Loucy (cell line): ENCODE data around the gene SRXN1.

ENCODE experiments used
- CTCF ChIP-seq: fragments of 200-600 bp; sonication (generic); conservative IDR thresholded peaks from 2 replicates; pipeline ENCODE4 v1.5.1; 2014; ENCODE audit warnings: mild to moderate bottlenecking, antibody characterized with exemption, low read length
- EZH2phosphoT487 ChIP-seq: fragments of 200-600 bp; IDR thresholded peaks from 2 replicates; pipeline ENCODE4 v1.6.1; 2018; ENCODE audit warnings: antibody characterized with exemption, mild to moderate bottlenecking, moderate library complexity, borderline replicate concordance

- TF ChIP-seq CTCF: peak; percentile 38; the same call in 1 of the 2 replicates
- no peak for TF ChIP-seq EZH2phosphoT487
Observed at GRCh38 chr20:603116-603640, 49.8 kb downstream of the SRXN1 start.
